ENCODE data around the gene UCP3. TPM values are rescaled to one million over a fixed set of nuclear protein-coding genes. Genes with fewer than 3 reads are reported as not detected.

The UCP3 gene
- total RNA-seq, 1 experiment from 2014 or later, result 1.2 TPM

DNA sequence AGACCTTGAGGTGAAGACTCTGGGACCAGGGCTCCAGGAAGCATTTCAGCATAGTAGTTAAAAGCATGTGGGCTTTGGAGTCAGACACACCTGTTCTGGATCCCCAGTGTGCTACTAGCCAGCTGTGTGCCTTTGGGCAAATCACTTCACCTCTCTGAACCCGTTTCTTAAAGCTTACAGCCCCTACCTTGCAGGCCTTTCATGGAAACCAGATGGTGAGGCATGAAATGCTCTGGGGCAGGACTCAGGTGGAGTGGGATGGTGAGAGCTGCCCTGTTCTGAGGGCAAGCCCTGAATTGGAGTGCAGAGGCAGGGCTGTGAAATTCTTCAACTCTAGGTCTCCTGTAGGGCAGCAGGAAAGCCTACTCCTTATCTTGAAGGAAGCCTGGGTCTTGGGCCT is 36.7 kb downstream of the UCP3 start:
- Histone ChIP-seq H3K27ac (ENCODE audit: low read length) (no peak overlapping the region), H3K36me3 (ENCODE audit: low read depth, low read length) (peaks cover 6% of the 10 kb centered on the region), H3K4me1 (ENCODE audit: insufficient read depth, low read length) (peaks cover 8% of the 10 kb centered on the region), H2AFZ (ENCODE audit: low read length) (no peak overlapping the region), H3K9ac (ENCODE audit: low read length) (no peak overlapping the region), H3K9me2 (replicated peaks; ENCODE audit: low read length) (no peaks in the 10 kb centered on the region), H3K4me3 (ENCODE audit: low read length) (no peak overlapping the region), H3K79me2 (ENCODE audit: low read length) (no peaks in the 10 kb centered on the region), H3K9me3 (ENCODE audit: low read length) (no peaks in the 10 kb centered on the region), H3K27me3 (ENCODE audit: low read length) (no peaks in the 10 kb centered on the region), H3K4me2 (ENCODE audit: low read length) (no peak overlapping the region), H4K20me1 (ENCODE audit: low read length) (no peaks in the 10 kb centered on the region), H3F3A (ENCODE audit: low read length, unreplicated experiment) (no peaks in the 10 kb centered on the region)
- TF ChIP-seq EZH2phosphoT487 (IDR thresholded peaks at IDR 0.05; ENCODE audit: borderline replicate concordance, low read length), result no peak
- TF ChIP-seq, protein P1, sequence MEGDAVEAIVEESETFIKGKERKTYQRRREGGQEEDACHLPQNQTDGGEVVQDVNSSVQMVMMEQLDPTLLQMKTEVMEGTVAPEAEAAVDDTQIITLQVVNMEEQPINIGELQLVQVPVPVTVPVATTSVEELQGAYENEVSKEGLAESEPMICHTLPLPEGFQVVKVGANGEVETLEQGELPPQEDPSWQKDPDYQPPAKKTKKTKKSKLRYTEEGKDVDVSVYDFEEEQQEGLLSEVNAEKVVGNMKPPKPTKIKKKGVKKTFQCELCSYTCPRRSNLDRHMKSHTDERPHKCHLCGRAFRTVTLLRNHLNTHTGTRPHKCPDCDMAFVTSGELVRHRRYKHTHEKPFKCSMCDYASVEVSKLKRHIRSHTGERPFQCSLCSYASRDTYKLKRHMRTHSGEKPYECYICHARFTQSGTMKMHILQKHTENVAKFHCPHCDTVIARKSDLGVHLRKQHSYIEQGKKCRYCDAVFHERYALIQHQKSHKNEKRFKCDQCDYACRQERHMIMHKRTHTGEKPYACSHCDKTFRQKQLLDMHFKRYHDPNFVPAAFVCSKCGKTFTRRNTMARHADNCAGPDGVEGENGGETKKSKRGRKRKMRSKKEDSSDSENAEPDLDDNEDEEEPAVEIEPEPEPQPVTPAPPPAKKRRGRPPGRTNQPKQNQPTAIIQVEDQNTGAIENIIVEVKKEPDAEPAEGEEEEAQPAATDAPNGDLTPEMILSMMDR (conservative IDR thresholded peaks at IDR 0.05; ENCODE audit: low read depth, low read length), result no peak
- TF ChIP-seq EZH2 (IDR thresholded peaks at IDR 0.05; ENCODE audit: low read length, unreplicated experiment), result no peak
- no TSS peak for BruUV-seq (replicated peaks)
- POLR2A ChIA-PET (ENCODE audit: unreplicated experiment), result no interaction called here
- ATAC-seq (no peak), DNase-seq (no peak)
- intact Hi-C loops (cut with micrococcal nuclease), result no loop called here
- CTCF ChIA-PET, result no interaction called here

DNA sequence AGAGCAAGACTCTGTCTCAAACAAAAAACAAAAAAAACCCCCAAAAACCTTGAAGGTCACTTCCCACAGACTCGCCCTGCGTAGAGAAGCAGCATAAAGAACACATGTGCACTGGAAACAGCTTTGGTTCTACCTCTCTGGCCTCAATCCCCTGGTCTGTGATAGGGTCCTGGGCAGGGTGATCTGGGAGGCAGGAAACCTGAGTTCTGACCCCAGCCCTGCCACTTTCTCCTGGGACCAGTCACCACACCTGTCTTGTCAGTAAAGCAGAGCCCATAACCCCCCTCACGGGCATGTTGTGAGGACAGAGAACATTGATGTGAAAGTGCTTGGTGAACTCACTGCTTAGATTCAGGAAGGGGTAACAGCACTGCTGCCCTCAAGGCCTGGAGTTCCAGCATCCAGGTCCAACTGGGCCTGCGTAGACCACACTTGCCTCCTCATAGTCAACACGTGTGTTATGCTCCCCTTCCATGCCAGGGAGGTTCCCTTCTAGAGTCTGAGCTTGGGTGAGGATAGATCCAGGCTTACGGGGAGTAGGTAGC is 37.6 kb downstream of the UCP3 start:
- BruUV-seq (replicated peaks), result no TSS peak
- H3K79me2 ChIP-seq (ENCODE audit: low read length), result no peaks in the 10 kb centered on the region
- no peak overlapping the region for H3K4me3 ChIP-seq (ENCODE audit: low read length)
- H2AFZ ChIP-seq (ENCODE audit: low read length), result no peak overlapping the region
- H3K4me2 ChIP-seq (ENCODE audit: low read length), result no peak overlapping the region
- DNase-seq (no peak), ATAC-seq (no peak)
- peaks cover 8% of the 10 kb centered on the region for H3K4me1 ChIP-seq (ENCODE audit: insufficient read depth, low read length)
- H4K20me1 ChIP-seq (ENCODE audit: low read length), result no peaks in the 10 kb centered on the region
- intact Hi-C loops (cut with micrococcal nuclease), result no loop called here
- ChIA-PET POLR2A (ENCODE audit: unreplicated experiment) (no interaction called here), CTCF (no interaction called here)
- H3K36me3 ChIP-seq (ENCODE audit: low read depth, low read length), result peaks cover 2% of the 10 kb centered on the region; the same call in 1 of the 2 replicates
- H3K9me2 ChIP-seq (replicated peaks; ENCODE audit: low read length), result no peaks in the 10 kb centered on the region
- H3F3A ChIP-seq (ENCODE audit: low read length, unreplicated experiment), result no peaks in the 10 kb centered on the region
- no peak overlapping the region for H3K27ac ChIP-seq (ENCODE audit: low read length)
- H3K9me3 ChIP-seq (ENCODE audit: low read length), result no peaks in the 10 kb centered on the region
- H3K27me3 ChIP-seq (ENCODE audit: low read length), result no peaks in the 10 kb centered on the region
- TF ChIP-seq EZH2 (IDR thresholded peaks at IDR 0.05; ENCODE audit: low read length, unreplicated experiment) (no peak), EZH2phosphoT487 (IDR thresholded peaks at IDR 0.05; ENCODE audit: borderline replicate concordance, low read length) (no peak)
- TF ChIP-seq, protein P1 (conservative IDR thresholded peaks at IDR 0.05; ENCODE audit: low read depth, low read length), result no peak
- H3K9ac ChIP-seq (ENCODE audit: low read length), result no peak overlapping the region

DNA sequence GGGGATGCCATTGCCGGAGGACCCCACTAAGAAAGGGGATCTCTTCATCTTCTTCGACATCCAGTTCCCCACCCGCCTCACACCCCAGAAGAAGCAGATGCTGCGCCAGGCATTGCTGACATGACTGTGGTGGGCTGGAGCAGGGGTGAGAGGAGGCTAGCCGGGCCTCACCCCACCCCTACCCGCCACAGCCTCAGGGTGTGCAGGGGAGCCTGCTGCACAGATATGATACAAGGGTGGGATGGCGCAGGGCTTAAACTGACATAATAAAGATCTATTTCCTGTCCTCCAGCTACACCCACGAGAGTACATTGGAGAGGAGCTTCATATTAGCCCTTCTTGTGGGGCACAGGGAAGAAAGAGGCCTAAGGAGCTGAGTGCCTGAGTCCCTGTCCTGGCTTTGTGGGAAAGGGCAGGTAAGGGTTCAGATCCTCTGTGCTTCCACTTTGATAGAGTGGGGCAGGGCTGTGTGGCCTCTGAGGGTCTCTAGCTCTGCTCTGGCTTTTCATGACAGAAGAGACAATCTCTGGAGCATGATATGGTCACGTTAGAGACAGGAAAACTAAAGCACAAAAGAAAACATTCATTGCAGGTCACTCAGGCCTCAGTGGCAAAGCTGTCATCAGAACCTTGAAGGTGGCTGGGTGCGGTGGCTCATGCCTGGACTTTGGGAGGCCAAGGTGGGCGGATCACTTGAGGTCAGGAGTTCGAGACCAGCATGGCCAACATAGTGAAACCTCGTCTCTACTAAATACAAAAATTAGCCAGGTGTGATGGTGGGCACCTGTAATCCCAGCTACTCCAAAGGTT is 38.7 kb downstream of the UCP3 start:
- POLR2A ChIA-PET (ENCODE audit: unreplicated experiment), result no interaction called here
- Histone ChIP-seq H3K9me3 (ENCODE audit: low read length) (no peaks in the 10 kb centered on the region), H3K9ac (ENCODE audit: low read length) (no peak overlapping the region), H3K4me2 (ENCODE audit: low read length) (no peak overlapping the region), H4K20me1 (ENCODE audit: low read length) (no peaks in the 10 kb centered on the region), H3K36me3 (ENCODE audit: low read depth, low read length) (no peaks in the 10 kb centered on the region), H3K27ac (ENCODE audit: low read length) (no peak overlapping the region), H3F3A (ENCODE audit: low read length, unreplicated experiment) (no peaks in the 10 kb centered on the region), H2AFZ (ENCODE audit: low read length) (no peak overlapping the region), H3K4me1 (ENCODE audit: insufficient read depth, low read length) (peaks cover 8% of the 10 kb centered on the region), H3K27me3 (ENCODE audit: low read length) (no peaks in the 10 kb centered on the region), H3K4me3 (ENCODE audit: low read length) (no peak overlapping the region), H3K79me2 (ENCODE audit: low read length) (no peaks in the 10 kb centered on the region), H3K9me2 (replicated peaks; ENCODE audit: low read length) (no peaks in the 10 kb centered on the region)
- no TSS peak for BruUV-seq (replicated peaks)
- intact Hi-C loops (cut with micrococcal nuclease), result loop anchor here (10.0 kb wide), 1 partner anchor 475 kb away; no protein-coding TSS in a partner anchor
- CTCF ChIA-PET, result no interaction called here
- ATAC-seq (no peak), DNase-seq (no peak)
- TF ChIP-seq EZH2 (IDR thresholded peaks at IDR 0.05; ENCODE audit: low read length, unreplicated experiment) (no peak), EZH2phosphoT487 (IDR thresholded peaks at IDR 0.05; ENCODE audit: borderline replicate concordance, low read length) (no peak)
- TF ChIP-seq, protein P1 (conservative IDR thresholded peaks at IDR 0.05; ENCODE audit: low read depth, low read length), result no peak

All from PC-3 (cell line).